Neural cell (in vitro differentiated cells): ENCODE results near the gene MAGI2. TPM values are rescaled to one million over a fixed set of nuclear protein-coding genes. Genes with fewer than 3 reads are reported as not detected.

Experiments
- H2AFZ ChIP-seq: fragments of 200-600, 300-800 bp; sonication (generic), shearing (Covaris generic); 2 replicates; pipeline ENCODE4 v1.6.0; 2014; ENCODE audit warnings: low read depth, mild to moderate bottlenecking, antibody characterized with exemption, low read length, moderate library complexity
- H3F3A ChIP-seq: fragments of 200-600 bp; shearing (Covaris generic); 2 replicates; pipeline ENCODE4 v1.6.1; 2016; ENCODE audit warnings: mild to moderate bottlenecking, moderate library complexity, mixed read lengths, antibody characterized with exemption, low read length; ENCODE audit not compliant: insufficient read depth, poor library complexity, severe bottlenecking
- H3K27ac ChIP-seq: fragments of 200-600, 300-800 bp; sonication (generic), shearing (Covaris generic); 2 replicates; pipeline ENCODE4 v1.5.1; 2014; ENCODE audit warnings: mild to moderate bottlenecking, low read length, moderate library complexity
- H3K27me3 ChIP-seq: fragments of 300-800, 200-600 bp; sonication (generic), shearing (Covaris generic); 2 replicates; pipeline ENCODE4 v1.6.0; 2014; ENCODE audit warnings: mild to moderate bottlenecking, low read depth, low read length, moderate library complexity; ENCODE audit not compliant: insufficient read depth
- H3K36me3 ChIP-seq: fragments of 300-800, 200-600 bp; sonication (generic), shearing (Covaris generic); 2 replicates; pipeline ENCODE4 v1.5.1; 2014; ENCODE audit warnings: mild to moderate bottlenecking, antibody characterized with exemption, low read length, moderate library complexity; ENCODE audit not compliant: insufficient read depth
- H3K4me2 ChIP-seq: fragments of 300-800, 200-600 bp; sonication (generic), shearing (Covaris generic); 2 replicates; pipeline ENCODE4 v1.6.0; 2014; ENCODE audit warnings: mild to moderate bottlenecking, low read length
- H3K4me3 ChIP-seq: fragments of 300-800, 200-600 bp; sonication (generic), shearing (Covaris generic); 2 replicates; pipeline ENCODE4 v1.5.1; 2014; ENCODE audit warnings: mild to moderate bottlenecking, low read length, moderate library complexity
- H3K79me2 ChIP-seq: fragments of 200-600 bp; shearing (Covaris generic); replicated peaks from 2 replicates; pipeline ENCODE4 v1.6.0; 2014; ENCODE audit warnings: mild to moderate bottlenecking, low read length, moderate library complexity; ENCODE audit not compliant: insufficient read depth
- H3K9ac ChIP-seq: fragments of 300-800, 200-600 bp; sonication (generic), shearing (Covaris generic); 2 replicates; pipeline ENCODE4 v1.6.1; 2016; ENCODE audit warnings: mild to moderate bottlenecking, low read length, mixed read lengths
- H3K9me2 ChIP-seq: fragments of 200-600 bp; shearing (Covaris generic); 2 replicates; pipeline ENCODE4 v1.6.1; 2016; ENCODE audit warnings: mild to moderate bottlenecking, low read length, mixed read lengths; ENCODE audit not compliant: insufficient read depth
- H3K9me3 ChIP-seq: fragments of 200-600, 300-800 bp; sonication (generic), shearing (Covaris generic); 2 replicates; pipeline ENCODE4 v1.6.1; 2016; ENCODE audit warnings: mild to moderate bottlenecking, mixed run types, low read length, moderate library complexity, mixed read lengths
- H4K20me1 ChIP-seq: fragments of 200-600 bp; shearing (Covaris generic); 2 replicates; pipeline ENCODE4 v1.6.1; 2016; ENCODE audit warnings: mild to moderate bottlenecking, mixed run types; ENCODE audit not compliant: insufficient read depth
- EP300 ChIP-seq: fragments of 450-650 bp; conservative IDR thresholded peaks from 2 replicates; pipeline ENCODE4 v1.6.1; 2014; ENCODE audit warnings: antibody characterized with exemption, mild to moderate bottlenecking, moderate library complexity; ENCODE audit not compliant: poor library complexity, severe bottlenecking
- EZH2 ChIP-seq: fragments of 200-600, 300-800 bp; shearing (Covaris generic), sonication (generic); IDR thresholded peaks from 2 replicates; pipeline ENCODE4 v1.6.1; 2014; ENCODE audit warnings: antibody characterized with exemption, low read length, borderline replicate concordance, mild to moderate bottlenecking; ENCODE audit not compliant: insufficient read depth, poor library complexity, severe bottlenecking
- MXI1 ChIP-seq: fragments of 450-650 bp; conservative IDR thresholded peaks from 2 replicates; pipeline ENCODE4 v1.6.1; 2014; ENCODE audit warnings: antibody characterized with exemption, mild to moderate bottlenecking; ENCODE audit not compliant: poor library complexity, severe bottlenecking
- POLR2AphosphoS5 ChIP-seq: IDR thresholded peaks from 2 replicates; pipeline ENCODE4 v1.6.1; 2012
- RAD21 ChIP-seq: fragments of 450-650 bp; conservative IDR thresholded peaks from 2 replicates; pipeline ENCODE4 v1.6.1; 2014; ENCODE audit warnings: antibody characterized with exemption, mild to moderate bottlenecking, moderate library complexity
- SMC3 ChIP-seq: fragments of 450-650 bp; conservative IDR thresholded peaks from 2 replicates; pipeline ENCODE4 v1.6.1; 2014; ENCODE audit warnings: antibody characterized with exemption, mild to moderate bottlenecking, moderate library complexity; ENCODE audit not compliant: poor library complexity
- TAF1 ChIP-seq: IDR thresholded peaks from 2 replicates; pipeline ENCODE4 v1.6.1; 2012; ENCODE audit warnings: low read depth
- polyA plus RNA-seq: library from polyadenylated mRNA; depleted of rRNA; stranded (reverse); fragments of >200 nt; gene quantifications from 2 replicates; pipeline ENCODE4 v1.2.3, GENCODE V29; 2014
- TF ChIP-seq, protein P1 (sequence below): IDR thresholded peaks from 2 replicates; pipeline ENCODE4 v1.6.1; 2012; ENCODE audit warnings: borderline replicate concordance
- TF ChIP-seq, protein P2 (sequence below): fragments of 450-650 bp; IDR thresholded peaks from 2 replicates; pipeline ENCODE4 v1.5.1; 2014; ENCODE audit warnings: antibody characterized with exemption, mild to moderate bottlenecking, moderate library complexity; ENCODE audit not compliant: poor library complexity, severe bottlenecking

The MAGI2 gene
- polyA plus RNA-seq, 1 donor from 2014 or later: 19.3 TPM

DNA sequence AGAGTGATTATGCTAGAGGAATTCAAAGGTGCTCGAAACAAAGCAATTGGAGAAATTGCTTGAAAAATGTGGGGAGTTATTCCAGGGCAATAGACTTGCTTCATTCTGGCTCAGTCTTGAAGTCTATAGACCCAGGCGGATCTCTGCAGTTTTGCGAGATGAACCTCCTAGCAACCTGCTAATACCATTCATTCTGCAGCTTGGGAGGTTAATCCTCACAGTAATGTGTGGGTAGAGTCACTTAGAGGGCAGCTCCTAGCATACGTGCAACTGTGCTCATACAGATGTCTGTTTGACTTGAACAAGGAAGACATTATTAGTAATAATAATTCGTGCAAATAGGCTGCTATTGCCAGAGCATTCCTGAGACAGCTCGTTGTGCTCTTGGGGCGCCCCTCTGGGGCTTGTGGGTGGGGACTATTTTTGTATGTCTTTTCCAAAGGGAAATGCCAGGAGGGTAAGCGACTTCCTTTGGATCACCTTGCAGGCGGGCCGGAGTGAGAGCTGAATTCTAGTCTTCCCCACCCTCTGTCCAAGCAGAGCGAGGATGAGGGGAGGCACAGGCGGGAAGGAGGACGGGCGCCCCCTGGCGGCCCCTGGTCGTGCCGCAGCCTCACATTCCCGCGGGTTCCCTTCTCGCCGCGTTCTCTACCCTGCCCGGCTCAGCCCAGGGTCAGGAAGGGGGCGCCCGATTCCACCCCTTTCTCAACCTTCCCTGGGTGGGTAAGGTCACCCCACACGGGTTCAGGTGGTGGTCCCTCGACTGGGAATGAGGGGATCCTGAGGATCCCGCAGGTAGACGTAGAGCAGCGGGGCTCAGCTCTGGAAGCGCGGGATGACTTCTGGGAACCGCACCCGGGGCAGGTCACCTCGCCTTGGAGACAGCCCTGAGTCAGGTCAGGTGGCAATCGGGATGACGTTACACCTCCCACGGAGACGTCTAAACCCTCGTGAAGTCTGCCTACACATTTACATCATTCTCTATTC, 1413.4 kb downstream of the MAGI2 start:
- no peak overlapping the region for H3K9ac ChIP-seq
- H3K9me3 ChIP-seq: peaks cover 3% of the 10 kb centered on the region
- no peaks in the 10 kb centered on the region for H3K27me3 ChIP-seq
- TF ChIP-seq, protein P1, sequence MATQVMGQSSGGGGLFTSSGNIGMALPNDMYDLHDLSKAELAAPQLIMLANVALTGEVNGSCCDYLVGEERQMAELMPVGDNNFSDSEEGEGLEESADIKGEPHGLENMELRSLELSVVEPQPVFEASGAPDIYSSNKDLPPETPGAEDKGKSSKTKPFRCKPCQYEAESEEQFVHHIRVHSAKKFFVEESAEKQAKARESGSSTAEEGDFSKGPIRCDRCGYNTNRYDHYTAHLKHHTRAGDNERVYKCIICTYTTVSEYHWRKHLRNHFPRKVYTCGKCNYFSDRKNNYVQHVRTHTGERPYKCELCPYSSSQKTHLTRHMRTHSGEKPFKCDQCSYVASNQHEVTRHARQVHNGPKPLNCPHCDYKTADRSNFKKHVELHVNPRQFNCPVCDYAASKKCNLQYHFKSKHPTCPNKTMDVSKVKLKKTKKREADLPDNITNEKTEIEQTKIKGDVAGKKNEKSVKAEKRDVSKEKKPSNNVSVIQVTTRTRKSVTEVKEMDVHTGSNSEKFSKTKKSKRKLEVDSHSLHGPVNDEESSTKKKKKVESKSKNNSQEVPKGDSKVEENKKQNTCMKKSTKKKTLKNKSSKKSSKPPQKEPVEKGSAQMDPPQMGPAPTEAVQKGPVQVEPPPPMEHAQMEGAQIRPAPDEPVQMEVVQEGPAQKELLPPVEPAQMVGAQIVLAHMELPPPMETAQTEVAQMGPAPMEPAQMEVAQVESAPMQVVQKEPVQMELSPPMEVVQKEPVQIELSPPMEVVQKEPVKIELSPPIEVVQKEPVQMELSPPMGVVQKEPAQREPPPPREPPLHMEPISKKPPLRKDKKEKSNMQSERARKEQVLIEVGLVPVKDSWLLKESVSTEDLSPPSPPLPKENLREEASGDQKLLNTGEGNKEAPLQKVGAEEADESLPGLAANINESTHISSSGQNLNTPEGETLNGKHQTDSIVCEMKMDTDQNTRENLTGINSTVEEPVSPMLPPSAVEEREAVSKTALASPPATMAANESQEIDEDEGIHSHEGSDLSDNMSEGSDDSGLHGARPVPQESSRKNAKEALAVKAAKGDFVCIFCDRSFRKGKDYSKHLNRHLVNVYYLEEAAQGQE: no peak
- TF ChIP-seq SMC3 (no peak), EP300 (no peak), EZH2 (no peak), RAD21 (no peak), MXI1 (no peak), POLR2AphosphoS5 (no peak), TAF1 (no peak)
- TF ChIP-seq, protein P2, sequence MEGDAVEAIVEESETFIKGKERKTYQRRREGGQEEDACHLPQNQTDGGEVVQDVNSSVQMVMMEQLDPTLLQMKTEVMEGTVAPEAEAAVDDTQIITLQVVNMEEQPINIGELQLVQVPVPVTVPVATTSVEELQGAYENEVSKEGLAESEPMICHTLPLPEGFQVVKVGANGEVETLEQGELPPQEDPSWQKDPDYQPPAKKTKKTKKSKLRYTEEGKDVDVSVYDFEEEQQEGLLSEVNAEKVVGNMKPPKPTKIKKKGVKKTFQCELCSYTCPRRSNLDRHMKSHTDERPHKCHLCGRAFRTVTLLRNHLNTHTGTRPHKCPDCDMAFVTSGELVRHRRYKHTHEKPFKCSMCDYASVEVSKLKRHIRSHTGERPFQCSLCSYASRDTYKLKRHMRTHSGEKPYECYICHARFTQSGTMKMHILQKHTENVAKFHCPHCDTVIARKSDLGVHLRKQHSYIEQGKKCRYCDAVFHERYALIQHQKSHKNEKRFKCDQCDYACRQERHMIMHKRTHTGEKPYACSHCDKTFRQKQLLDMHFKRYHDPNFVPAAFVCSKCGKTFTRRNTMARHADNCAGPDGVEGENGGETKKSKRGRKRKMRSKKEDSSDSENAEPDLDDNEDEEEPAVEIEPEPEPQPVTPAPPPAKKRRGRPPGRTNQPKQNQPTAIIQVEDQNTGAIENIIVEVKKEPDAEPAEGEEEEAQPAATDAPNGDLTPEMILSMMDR: no peak
- no peaks in the 10 kb centered on the region for H3F3A ChIP-seq
- no peaks in the 10 kb centered on the region for H3K79me2 ChIP-seq
- no peaks in the 10 kb centered on the region for H3K36me3 ChIP-seq
- no peaks in the 10 kb centered on the region for H3K9me2 ChIP-seq
- no peak overlapping the region for H2AFZ ChIP-seq
- H3K4me2 ChIP-seq: no peak overlapping the region
- H3K4me3 ChIP-seq: no peak overlapping the region
- H4K20me1 ChIP-seq: no peaks in the 10 kb centered on the region
- H3K27ac ChIP-seq: no peak overlapping the region

GRCh38 chr7:78038465-78039080, 1414.9 kb downstream of the MAGI2 start:
- Histone ChIP-seq H3K36me3 (no peaks in the 10 kb centered on the region), H3K9me2 (no peaks in the 10 kb centered on the region), H4K20me1 (no peaks in the 10 kb centered on the region), H3K4me2 (no peak overlapping the region), H3K9me3 (peaks cover 3% of the 10 kb centered on the region), H3K27ac (no peak overlapping the region), H2AFZ (no peak overlapping the region), H3K79me2 (no peaks in the 10 kb centered on the region), H3K9ac (no peak overlapping the region), H3K27me3 (no peaks in the 10 kb centered on the region), H3F3A (no peaks in the 10 kb centered on the region), H3K4me3 (no peak overlapping the region)
- TF ChIP-seq SMC3 (no peak), RAD21 (no peak), TAF1 (no peak), POLR2AphosphoS5 (no peak), EP300 (no peak), EZH2 (no peak), MXI1 (no peak)
- TF ChIP-seq, protein P2: no peak
- TF ChIP-seq, protein P1: no peak
